Astrocyte of the cerebellum (primary cell): ENCODE results near the gene MAP4K3.

ENCODE experiments used
- DNase-seq: peaks from one replicate; pipeline ENCODE4 v3.0.0-alpha.2; 2011; ENCODE audit warnings: low read depth
- H3K4me3 ChIP-seq: 2 replicates; pipeline ENCODE4 v1.5.1; 2011; ENCODE audit warnings: mild to moderate bottlenecking, low read depth, low read length, moderate library complexity
- in situ Hi-C: cut with HindIII; loops from 2 replicates; pipeline ENCODE4 v1.10.0; 2017; ENCODE audit warnings: low sequenced_read_pairs
- TF ChIP-seq, protein P1 (sequence below): IDR thresholded peaks from 2 replicates; pipeline ENCODE4 v1.5.1; 2012; ENCODE audit warnings: low read length, low read depth, moderate library complexity, mild to moderate bottlenecking; ENCODE audit errors: missing control alignments

Gene MAP4K3

DNA sequence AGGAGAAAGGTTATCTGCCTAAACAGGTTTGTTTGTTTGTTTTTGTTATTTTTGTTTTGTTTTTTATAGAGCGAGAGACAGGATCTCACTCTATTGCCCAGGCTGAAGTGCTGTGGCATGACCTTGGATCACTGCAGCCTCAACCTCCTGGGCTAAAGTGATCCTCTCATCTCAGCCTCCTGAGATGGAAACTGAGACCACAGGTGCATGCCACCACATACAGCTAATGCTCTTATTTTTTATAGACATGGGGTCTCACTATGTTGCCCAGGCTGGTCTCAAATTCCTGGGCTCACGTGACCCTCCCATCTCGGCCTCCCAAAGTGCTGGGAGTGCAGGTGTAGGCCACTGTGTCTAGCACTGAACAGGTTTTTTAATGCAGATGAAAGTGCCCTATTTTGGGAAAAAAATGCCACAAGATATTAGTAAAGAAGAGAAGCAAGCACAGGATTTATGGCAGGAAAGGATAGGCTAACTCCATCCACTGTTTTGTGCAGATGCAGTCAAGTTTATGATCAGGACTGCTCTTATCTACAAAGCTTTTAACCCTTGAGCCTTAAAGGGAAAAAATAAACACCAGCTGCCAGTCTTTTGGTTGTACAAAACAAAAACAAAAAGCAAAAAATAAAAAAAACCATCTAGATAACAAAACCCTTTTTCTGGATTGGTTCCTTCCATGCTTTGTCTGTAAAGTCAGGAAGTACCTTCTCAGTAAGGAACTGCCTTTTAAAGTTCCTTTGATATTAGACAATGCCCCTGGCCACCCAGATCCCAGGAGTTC, 29.4 kb downstream of the MAP4K3 start:
- DNase-seq: no peak
- TF ChIP-seq, protein P1, sequence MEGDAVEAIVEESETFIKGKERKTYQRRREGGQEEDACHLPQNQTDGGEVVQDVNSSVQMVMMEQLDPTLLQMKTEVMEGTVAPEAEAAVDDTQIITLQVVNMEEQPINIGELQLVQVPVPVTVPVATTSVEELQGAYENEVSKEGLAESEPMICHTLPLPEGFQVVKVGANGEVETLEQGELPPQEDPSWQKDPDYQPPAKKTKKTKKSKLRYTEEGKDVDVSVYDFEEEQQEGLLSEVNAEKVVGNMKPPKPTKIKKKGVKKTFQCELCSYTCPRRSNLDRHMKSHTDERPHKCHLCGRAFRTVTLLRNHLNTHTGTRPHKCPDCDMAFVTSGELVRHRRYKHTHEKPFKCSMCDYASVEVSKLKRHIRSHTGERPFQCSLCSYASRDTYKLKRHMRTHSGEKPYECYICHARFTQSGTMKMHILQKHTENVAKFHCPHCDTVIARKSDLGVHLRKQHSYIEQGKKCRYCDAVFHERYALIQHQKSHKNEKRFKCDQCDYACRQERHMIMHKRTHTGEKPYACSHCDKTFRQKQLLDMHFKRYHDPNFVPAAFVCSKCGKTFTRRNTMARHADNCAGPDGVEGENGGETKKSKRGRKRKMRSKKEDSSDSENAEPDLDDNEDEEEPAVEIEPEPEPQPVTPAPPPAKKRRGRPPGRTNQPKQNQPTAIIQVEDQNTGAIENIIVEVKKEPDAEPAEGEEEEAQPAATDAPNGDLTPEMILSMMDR: no peak
- H3K4me3 ChIP-seq: no peak overlapping the region
- in situ Hi-C loops: no loop called here

DNA sequence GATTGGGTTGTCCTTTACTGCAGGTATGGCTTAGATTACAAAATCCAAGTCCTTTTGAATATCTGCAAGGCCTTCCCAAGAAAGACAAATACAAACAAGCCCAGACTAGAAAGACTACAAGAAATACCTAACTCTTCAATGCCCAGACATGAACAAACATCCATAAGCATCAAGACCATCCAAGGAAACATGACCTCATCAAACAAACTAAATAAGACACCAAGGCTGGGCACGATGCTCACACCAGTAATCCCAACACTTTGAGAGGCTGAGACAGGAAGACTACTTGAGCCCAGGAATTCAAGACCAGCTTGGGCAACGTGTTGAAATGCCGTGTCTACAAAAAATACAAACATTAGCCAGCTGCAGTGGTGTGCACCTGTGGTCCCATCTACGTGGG, 31.7 kb downstream of the MAP4K3 start:
- TF ChIP-seq, protein P1: no peak
- in situ Hi-C loops: no loop called here
- H3K4me3 ChIP-seq: no peak overlapping the region
- no peak for DNase-seq

DNA sequence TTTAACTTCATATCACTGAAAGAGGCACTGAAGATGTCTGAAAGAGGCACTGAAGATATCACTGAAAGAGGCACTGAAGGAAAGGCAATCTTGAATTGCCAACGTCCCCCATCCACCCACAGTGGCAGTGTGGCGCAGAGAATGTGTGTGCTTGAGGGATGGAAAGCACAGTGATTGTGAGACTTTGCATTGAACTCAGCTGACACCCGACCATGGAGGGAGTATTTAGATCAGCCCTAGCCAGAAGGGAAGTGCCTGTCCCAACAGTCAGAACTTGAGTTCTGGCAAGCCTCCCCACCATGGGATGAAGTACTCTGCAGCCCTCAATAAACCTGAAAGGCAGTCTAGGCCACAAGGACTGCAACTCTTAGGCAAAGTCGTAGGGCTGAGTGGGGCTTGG, 33.8 kb downstream of the MAP4K3 start:
- no peak overlapping the region for H3K4me3 ChIP-seq
- in situ Hi-C loops: no loop called here
- DNase-seq: no peak
- TF ChIP-seq, protein P1: no peak

DNA sequence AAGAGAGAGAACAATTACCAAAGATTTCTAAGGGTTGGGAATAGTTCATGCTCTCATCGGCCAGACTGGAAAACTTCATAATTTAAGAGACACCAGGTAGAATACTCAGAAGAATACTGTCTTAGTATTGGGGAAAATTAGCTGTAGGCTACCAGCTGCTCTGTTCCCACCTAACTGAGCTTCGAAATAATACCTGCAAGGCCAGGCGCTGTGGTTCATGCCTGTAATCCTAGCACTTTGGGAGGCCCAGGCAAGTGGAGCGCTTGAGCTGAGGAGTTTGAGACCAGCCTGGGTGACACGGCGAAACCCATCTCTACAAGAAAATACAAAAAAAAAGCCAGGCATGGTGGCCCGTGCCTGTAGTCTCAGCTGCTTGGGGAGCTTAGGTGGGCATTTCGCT, 35.8 kb downstream of the MAP4K3 start:
- TF ChIP-seq, protein P1: no peak
- no peak for DNase-seq
- in situ Hi-C loops: no loop called here
- H3K4me3 ChIP-seq: no peak overlapping the region

DNA sequence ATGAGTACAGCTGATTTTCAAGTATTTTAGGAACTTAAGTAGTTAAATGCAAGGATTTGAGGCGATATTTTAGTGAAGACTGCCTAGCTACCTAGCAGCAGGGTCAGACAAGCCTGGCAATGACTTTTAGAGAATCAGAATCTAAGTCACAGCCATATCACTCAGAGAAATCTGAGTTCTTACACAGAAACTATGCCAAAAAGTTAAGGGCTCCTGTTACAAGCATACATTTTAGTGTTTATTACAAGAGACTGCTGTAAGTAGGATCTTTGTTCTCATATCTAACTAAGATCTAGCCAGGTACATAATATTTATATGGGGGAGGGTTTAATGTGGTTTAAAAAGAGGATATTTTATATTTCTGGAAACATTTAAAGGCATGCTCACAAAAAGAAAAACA, 37.5 kb downstream of the MAP4K3 start:
- no peak for DNase-seq
- in situ Hi-C loops: no loop called here
- H3K4me3 ChIP-seq: no peak overlapping the region
- TF ChIP-seq, protein P1: no peak

DNA sequence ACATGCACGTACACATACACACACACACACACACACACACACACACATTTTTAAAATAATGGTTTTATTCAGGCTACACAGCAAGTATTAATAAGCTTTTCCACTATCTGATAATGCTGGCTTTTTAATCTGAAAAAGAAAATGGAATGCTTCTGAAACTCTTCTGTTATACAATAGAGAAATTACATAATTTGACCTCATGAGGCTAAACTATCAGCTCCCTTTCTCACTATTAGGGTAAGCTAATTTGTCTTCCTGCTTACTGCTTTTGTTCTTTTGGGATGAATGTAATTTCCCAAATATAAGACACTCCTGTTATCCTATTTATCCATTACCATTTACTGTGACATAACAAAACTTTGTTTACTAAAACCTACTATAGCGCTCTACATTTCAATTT, 41.8 kb downstream of the MAP4K3 start:
- TF ChIP-seq, protein P1: no peak
- DNase-seq: no peak
- no peak overlapping the region for H3K4me3 ChIP-seq
- in situ Hi-C loops: no loop called here
